Measurements from ENCODE around the gene EPHA7.

EPHA7 gene

DNA sequence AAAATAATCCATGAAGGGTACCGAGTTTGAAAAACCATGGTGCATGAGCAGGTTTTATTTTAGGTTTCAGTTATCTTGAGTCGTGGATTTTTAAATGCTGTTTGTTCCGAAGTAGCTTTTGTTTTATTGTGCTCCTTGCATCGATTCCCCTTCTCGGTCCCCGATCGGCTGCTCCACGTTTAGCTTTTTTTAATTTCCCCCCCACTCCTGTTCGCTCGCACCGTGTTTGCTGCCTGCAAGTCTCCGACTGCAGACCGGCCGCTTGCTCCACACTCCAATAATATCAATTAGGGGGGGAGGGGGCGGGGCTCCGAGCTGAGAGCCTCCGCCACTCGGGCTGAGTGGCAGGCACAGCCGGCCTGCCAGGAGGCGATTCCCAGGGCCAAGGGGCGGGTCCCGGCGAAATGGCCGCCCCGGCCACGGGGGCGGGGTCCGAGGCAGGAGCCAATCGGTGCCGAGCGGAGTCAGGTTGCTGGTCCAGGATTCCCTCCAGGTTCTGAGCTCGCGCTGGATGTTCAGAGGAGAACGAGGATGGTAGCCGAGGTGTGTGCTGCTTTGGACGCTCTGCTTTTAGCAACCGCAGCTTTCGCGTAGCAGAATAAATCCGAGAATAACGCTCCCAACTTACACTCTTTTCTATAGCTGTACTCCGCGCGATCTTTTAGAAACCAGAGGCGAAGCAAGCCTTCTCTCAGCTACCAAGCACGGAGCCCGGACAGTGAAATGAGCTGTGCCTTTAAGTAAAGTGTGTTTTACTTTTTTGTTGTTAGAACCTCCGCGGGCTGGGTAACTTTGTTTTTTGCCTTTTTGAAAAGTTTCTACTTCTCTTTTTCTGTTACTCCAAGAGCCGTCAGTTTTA lies at the start of gene EPHA7:
EPHA7 (minus strand) TSS at position 256 of the 859 bp plus-strand sequence; CDS start at position 38, 218 bp downstream.
- DNase-seq = peak; percentile 31

DNA sequence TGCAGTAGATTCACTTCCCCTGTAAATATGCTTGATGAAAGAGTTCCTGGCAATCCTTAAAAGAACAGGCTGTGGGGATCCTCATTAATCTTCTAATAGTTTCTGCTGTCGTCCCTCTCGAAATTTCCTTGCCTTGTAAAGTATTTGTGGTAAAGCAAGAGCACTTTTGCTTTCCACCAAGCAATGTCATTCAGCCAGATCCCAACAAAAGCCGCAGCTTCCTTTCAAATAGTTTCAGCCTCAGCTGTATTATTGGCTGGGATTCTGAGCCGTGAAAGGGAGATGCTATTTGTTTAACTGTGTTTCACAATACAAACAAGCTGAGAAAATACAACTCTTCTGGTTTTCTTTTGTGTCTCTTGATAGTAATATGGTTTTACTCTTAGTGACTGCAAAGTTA lies 48.9 kb upstream of the EPHA7 start:
- DNase-seq = no peak

DNA sequence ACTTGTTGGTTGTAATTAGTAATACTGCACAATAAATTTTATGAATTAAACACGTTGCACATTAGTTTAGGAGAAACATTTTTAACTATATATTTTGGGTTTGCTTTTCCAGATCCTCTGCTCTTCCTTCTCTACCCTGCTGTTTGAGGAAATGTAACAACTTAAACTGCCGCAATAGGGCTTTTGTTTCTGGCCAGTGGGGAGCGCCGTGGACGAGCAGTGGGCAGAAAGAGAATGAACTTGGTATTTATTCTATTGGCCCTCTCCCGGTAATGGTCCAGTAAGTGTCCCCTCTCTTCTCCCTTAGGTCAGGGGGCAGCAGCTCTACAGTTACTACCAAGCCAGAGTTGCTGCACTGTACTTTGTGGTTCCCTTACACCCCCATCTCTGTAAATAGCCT lies 35.2 kb upstream of the EPHA7 start:
- no peak for DNase-seq

GRCh38 chr6:93453956-93454355 lies 34.6 kb upstream of the EPHA7 start:
- no peak for DNase-seq

DNA sequence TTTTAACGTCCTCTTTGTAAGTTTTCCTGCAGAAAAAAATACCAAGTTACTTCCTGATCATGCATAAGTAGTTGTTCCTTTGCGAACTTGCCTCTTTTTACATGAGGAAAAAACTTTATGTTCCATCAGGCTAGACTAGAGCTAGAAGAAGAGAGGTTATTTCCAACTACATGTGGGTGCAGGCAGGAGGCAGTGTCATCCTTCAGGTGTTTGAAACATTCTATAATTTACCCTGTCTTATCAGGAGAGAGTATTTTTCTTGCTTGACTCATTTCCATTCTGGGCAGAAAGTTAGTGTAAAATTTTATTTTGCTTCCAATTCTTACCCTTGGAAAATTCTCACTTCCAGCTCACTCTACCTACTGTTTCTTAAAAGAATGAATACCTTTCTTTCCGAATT lies 28.5 kb upstream of the EPHA7 start:
- no peak for DNase-seq

DNA sequence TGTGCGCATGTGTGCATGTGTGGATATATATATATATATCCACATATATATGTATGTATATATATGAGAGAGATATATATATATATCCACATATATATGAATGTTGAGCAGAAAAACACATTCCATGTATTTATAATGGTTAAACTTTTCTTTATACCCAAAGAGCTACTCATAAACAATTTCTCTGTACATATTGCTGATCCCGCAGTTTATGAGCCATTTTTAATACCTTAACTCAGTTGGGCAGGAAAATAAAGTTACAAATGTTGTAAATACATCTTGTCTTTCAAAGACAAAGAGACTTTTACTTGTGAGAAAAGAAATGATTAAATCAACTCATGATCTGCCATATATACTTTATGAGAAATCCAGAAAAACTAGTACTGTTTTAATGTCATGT lies 18.1 kb upstream of the EPHA7 start:
- no peak for DNase-seq

GRCh38 chr6:93433592-93433991 lies 14.2 kb upstream of the EPHA7 start:
- DNase-seq = no peak

- no peak for DNase-seq
These were observed 5.1 kb upstream of the EPHA7 start for GRCh38 chr6:93424303-93425064.

- DNase-seq = no peak
These were observed 4.2 kb upstream of the EPHA7 start for GRCh38 chr6:93423542-93423941.

- no peak for DNase-seq
These were observed 920 bp upstream of the EPHA7 start for GRCh38 chr6:93420163-93420795.

GRCh38 chr6:93418408-93419303 lies 703 bp downstream of the EPHA7 start:
- DNase-seq = no peak

DNA sequence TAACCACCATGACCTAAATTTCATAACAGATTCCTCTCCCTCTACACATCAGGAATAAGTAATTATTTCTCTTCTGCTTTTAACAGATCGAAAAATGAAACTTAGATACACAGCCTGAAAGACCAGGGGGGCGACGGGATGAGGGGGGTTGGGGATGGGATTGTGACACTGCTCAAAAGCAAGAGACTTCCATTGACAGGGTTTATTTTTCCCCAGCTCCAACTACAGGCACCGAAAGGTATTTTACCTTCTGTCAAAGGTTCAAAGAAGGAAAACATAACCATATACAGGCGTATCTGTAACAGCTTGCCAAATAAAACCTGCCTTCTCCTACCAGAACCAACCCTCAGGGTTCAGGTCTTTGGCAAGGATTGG lies 1.3 kb downstream of the EPHA7 start:
- DNase-seq = no peak

GRCh38 chr6:93417421-93418013 lies 1.8 kb downstream of the EPHA7 start:
- no peak for DNase-seq

DNA sequence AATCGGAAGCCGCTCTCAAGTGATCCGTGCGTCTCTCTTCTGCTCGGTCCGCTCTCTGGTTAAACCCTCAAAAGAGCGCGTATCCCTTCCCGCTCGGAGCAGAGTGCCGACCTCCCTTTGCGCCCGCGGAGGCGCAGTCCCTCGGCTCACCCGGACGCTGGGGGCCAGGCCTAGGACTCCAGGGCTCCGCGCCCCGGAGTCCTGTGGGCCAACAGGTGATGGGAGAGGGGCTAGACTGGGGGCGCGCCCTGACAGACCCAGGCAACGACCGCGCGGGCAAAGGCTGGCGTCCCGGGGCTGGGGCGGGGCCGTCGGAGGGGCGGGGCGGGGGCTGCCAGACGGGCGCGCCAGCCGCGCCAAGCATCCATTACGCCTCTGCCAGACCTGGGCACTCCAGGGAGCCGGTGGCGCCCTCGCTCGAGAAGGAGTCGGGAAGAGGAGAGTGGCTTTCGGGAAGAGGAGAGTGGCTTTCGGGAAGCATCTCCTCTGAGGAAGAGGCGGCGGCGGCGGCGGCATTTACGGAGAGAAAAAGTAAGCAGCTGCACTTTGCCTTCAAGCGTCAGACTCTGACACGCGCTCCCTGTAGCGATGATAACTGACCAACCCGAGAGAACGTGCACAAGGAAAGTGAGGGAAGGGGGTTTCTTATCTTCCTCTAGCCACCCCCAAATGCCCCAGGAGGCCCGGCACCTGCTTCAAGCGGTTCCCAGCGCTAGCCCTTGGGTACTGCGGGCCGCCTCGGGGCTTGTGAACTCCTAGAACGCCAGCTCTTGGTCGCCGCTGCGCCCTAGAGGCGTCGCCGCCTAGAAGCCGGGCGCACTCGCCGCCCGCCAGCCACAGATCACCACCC lies 2.6 kb downstream of the EPHA7 start:
- DNase-seq = no peak

DNA sequence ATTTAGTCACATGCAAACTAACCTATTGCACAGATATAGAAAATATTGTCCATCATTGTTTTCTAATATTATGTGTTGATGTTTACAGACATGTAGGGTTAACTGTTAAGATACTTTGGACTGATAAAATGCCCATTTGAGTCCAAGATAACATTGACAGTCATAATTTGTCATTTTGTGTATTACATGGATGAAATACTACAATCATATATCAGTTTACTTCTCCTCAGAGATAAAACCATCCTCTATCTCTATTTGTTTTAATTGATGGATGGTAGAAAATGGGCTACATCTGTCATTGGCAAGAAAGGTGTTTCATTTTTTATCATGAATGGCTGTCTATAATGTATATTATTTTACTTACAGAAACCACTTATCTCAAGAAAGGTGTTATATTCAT lies 6.2 kb downstream of the EPHA7 start:
- DNase-seq = no peak

- no peak for DNase-seq
These were observed 6.9 kb downstream of the EPHA7 start for GRCh38 chr6:93412452-93412851.

GRCh38 chr6:93407186-93407585 lies 12.2 kb downstream of the EPHA7 start:
- no peak for DNase-seq

DNA sequence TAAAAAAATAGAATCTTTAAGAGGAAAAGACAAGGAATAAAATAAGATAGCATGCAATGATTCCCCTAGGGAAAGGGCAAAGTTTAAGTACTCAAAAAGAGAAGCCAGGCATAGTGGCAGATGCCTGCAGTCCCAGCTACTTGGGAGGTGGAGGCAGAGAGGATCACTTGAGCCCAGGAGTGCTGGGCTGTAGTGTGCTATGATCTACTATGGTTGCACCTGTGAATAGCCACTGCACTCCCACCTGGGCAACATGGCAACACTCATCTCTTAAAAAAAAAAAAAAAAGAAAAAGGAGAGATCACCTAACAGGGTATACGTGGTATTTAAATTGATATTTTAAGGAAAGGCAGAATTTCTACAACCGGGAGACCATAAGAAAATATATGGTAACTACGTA lies 16.0 kb downstream of the EPHA7 start:
- no peak for DNase-seq

DNA sequence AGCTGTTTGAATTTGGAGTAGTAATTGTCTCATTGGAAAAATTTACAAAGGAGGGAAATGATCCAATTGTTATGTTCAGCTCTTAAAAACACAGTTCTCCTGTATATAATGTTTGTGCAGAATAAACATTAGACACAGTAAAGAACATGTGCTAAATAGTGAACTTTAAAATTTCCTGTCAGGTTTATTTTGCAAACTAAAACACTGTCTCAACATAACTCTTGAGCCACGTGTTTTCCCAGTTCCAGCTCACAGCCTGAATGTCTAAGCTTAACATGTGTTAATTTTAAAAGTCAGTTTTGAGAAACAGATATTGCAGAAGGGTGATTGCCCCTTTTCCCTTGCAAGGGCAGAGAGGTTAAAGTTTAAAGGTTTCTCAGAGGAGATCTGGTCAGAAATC lies 20.6 kb downstream of the EPHA7 start:
- DNase-seq = no peak

DNA sequence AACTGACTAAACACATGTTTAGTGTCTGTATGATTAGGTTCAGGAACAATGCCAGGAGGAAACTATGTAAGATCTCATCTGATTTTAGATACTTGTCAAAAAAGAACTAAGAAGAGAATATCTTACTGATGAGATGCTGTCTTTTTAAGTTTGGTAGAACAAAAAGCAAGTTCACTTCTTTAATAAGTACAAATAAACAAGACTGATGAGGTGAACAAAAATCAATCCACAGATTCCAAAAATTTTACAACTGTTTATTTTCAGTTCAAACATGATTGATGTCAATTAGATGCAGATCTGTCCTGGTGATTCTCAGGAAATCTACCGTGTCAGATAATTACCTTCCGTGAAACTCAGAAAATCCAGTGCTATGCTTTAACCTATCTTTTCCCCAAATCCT lies 24.9 kb downstream of the EPHA7 start:
- no peak for DNase-seq

DNA sequence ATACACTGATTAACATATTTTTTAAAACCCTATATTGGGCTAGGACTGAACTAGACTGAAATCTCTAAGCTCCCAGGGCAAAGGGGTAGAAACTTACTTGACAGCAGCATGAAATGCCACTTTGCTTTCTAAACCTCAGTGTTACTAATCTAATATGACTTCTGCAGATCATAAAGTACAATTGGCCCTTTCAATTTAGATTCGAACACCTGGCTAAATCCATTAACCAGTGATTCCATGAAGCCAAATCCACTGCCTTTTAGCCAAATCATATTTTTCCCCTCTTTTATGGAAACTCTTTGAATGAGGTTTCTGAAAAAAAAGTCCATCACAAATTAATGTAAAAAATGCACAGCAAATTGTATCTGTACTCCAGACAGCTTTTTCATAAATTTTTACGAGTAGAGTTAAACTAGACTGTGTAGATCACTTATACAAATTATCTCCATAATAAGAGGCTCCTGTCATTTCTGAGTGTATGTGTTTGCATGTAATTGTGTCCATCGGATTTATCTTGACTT lies 25.7 kb downstream of the EPHA7 start:
- DNase-seq = no peak
